Stimulated activated CD4-positive, alpha-beta T cell treated with anti-CD3 and anti-CD28 coated beads, Interleukin-1b, Interleukin-23, amount 100 ng/mL, for 1 hour (primary cell): Measurements from ENCODE around the gene NGEF.

ENCODE experiments used
- DNase-seq, 2 donors: peaks; one replicate each; pipeline ENCODE4 v3.0.0-alpha.2; 2020; ENCODE audit warnings: low read depth in 2 of 2

NGEF gene

DNA sequence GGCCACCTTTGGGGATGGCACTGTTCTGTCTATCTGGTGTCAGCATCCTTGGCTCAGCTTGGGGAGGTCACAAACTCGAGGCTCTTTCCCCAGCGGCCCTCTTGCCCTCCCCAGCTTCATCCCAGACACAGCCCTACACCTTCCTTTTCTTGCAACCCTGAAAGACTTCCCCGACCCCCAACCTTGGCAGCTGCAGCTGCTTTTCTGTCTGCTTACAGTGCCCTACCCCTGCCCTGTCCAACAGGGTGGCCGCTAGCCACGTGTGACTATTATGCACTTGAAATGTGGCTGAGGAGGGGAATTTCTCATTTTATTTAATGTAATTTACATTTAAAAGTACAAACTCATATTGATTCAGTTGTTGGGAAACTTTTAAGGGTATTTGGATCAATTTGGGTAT is 41.3 kb downstream of the NGEF start:
- no peak for DNase-seq

- DNase-seq, result no peak
Observed at GRCh38 chr2:232970051-232970450, 43.0 kb downstream of the NGEF start.

GRCh38 chr2:232967474-232967873 is 45.6 kb downstream of the NGEF start:
- no peak for DNase-seq

- no peak for DNase-seq
Observed at GRCh38 chr2:232966122-232966521, 46.9 kb downstream of the NGEF start.

DNA sequence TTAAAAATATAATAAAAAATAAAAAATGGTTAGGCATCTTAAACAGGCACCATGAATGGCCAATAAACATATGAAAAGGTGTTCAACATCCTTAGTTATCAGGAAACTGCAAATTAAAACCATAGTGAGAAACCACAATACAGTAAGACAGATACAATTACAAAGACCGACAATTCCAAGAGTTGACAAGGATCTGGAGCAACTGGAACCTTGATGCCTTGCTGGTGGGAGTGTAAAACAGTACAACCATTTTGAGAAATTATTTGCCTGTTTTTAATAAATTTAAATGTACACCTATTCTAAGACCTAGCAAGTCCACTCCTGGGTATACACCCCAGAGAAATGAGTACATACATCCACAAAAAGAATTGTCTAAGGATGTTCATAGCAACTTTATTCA is 49.1 kb downstream of the NGEF start:
- no peak for DNase-seq

- no peak for DNase-seq
Observed at GRCh38 chr2:232960862-232961261, 52.2 kb downstream of the NGEF start.

GRCh38 chr2:232959139-232959538 is 53.9 kb downstream of the NGEF start:
- DNase-seq, result no peak

GRCh38 chr2:232957657-232958090 is 55.4 kb downstream of the NGEF start:
- no peak for DNase-seq

- DNase-seq, result no peak
Observed at GRCh38 chr2:232955856-232956255, 57.2 kb downstream of the NGEF start.

- no peak for DNase-seq
Observed at GRCh38 chr2:232954691-232955090, 58.4 kb downstream of the NGEF start.

- no peak for DNase-seq
Observed at GRCh38 chr2:232951891-232952290, 61.2 kb downstream of the NGEF start.

- DNase-seq, result no peak
Observed at GRCh38 chr2:232951181-232951580, 61.9 kb downstream of the NGEF start.

DNA sequence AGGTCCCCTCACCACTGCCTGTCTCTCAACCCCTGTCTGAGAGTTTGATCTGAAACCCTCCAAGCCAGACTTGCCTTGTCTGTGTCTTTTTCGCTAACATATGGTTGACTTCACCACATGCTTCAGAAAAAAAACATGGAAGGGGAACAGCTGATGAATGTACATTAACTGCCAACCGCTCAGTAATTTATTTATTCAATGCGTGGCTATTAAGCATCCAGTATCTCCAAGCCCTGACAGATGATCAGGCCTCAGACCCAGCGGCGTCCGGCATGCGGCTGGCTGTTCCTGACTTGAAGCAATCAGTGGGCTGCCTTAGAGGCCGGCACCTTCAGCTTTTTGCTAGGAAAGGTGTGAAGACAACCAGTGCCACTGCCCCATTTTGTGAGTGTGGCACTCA is 62.3 kb downstream of the NGEF start:
- no peak for DNase-seq

- no peak for DNase-seq
Observed at GRCh38 chr2:232949016-232949415, 64.0 kb downstream of the NGEF start.

DNA sequence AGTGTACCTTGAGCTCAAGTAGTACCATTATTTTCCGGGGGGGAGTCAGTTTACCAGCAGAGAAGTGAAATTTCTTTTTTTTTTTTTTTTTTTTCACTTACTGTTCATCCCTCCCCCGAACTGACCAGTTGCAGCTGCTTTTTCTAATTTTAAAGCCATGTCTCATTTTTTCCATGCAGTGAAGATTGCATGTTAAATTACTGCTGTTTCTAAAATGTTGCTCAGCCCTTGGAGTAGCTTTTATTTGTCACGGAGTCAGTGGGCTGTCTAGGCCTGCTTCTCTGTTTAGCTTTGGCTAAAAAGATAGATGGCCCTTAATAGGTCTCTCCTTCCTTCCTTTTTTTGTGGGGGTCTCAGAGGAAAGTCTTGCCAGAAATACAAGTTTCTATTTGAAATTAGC is 70.2 kb downstream of the NGEF start:
- no peak for DNase-seq

- no peak for DNase-seq
Observed at GRCh38 chr2:232941912-232942594, 71.0 kb downstream of the NGEF start.

GRCh38 chr2:232941400-232941799 is 71.7 kb downstream of the NGEF start:
- no peak for DNase-seq

DNA sequence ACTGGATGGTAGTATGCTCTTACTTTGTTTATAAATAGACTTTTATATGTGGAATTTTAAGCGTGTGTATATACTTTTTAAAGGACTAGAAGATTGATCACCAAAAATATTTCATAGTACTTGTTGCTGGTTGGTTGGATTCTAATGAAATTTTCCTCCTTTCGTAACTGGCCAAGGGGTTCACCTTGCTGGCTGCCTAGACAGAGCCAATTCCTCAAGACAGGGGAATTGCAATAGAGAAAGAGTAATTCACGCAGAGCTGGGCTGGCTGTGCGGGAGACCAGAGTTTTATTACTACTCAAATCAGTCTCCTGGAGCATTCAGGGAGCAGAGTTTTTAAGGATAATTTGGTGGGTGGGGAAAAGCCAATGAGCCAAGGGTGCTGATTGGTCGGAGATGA is 72.3 kb downstream of the NGEF start:
- no peak for DNase-seq

- DNase-seq, result no peak
Observed at GRCh38 chr2:232937278-232937906, 75.7 kb downstream of the NGEF start.

GRCh38 chr2:232931636-232932035 is 81.4 kb downstream of the NGEF start:
- no peak for DNase-seq

DNA sequence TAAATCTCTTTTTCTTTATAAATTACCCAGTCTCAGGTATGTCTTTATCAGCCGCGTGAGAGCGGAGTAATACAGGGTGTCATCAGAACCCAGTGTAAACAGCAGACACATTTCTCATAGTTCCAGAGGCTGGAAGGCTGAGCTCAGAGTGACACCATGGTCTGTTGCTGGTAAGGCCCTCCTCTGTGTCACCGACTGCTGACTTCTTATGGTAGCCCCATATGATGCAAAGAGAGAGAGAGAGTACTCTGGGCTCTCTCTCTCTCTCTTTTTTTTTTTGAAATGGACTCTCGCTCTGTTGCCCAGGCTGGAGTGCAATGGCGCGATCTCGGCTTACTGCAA is 83.0 kb downstream of the NGEF start:
- no peak for DNase-seq

- no peak for DNase-seq
Observed at GRCh38 chr2:232929303-232930058, 83.6 kb downstream of the NGEF start.
